Caco-2 (cell line): ENCODE results near the gene PALM3. TPM values are rescaled to one million over a fixed set of nuclear protein-coding genes. Genes with fewer than 3 reads are reported as not detected.
"Not testable (repeated sequence)": the region's sequence is repeated elsewhere in the genome, so short reads cannot be mapped to it uniquely, and the experiment has no call there.

ENCODE experiments used
- BruUV-seq: library from RNA; stranded (reverse); fragments of 400-500 nt; replicated peaks from 2 replicates; lab custom pipeline; 2021; lab: Mats Ljungman, UMichigan
- CTCF ChIA-PET: fragments of 300-600 bp; sonication (Branson Sonifier 250); formaldehyde crosslinking; loops from one replicate; lab custom pipeline; 2022; ENCODE audit warnings: antibody characterized with exemption; lab: Charles Lee
- POLR2A ChIA-PET: fragments of 300-600 bp; sonication (Branson Sonifier 250); formaldehyde crosslinking; loops from one replicate; lab custom pipeline; 2022; ENCODE audit warnings: antibody characterized with exemption; lab: Charles Lee
- DNase-seq, 2 experiments: peaks; one replicate each; pipeline versions ENCODE4 v3.0.0 to v3.0.0-alpha.2; 2020 to 2022
- H3K27me3 ChIP-seq: replicated peaks from 2 replicates; pipeline ENCODE4 v1.6.0; 2011; ENCODE audit warnings: low read length; ENCODE audit not compliant: control insufficient read depth, insufficient read depth
- H3K36me3 ChIP-seq: 2 replicates; pipeline ENCODE4 v1.5.1; 2011; ENCODE audit warnings: low read length; ENCODE audit not compliant: control insufficient read depth, insufficient read depth
- H3K4me1 ChIP-seq: fragments of 250-450 bp; sonication (Bioruptor Pico); 2 replicates; pipeline ENCODE4 v1.5.1; 2020; ENCODE audit warnings: mild to moderate bottlenecking
- H3K4me3 ChIP-seq: 2 replicates; pipeline ENCODE4 v1.5.1; 2011; ENCODE audit warnings: low read depth, mild to moderate bottlenecking, control low read depth, low read length
- H3K9me3 ChIP-seq: fragments of 250-450 bp; sonication (Bioruptor Pico); 2 replicates; pipeline ENCODE4 v1.5.1; 2020; ENCODE audit warnings: mild to moderate bottlenecking, moderate library complexity
- H3K27ac Mint-ChIP-seq: one replicate; pipeline ENCODE4 v1.8.0; 2022; ENCODE audit warnings: mixed read lengths; ENCODE audit not compliant: unreplicated experiment
- H3K27me3 Mint-ChIP-seq: one replicate; pipeline ENCODE4 v1.8.0; 2022; ENCODE audit warnings: mixed read lengths; ENCODE audit not compliant: insufficient read depth, unreplicated experiment
- H3K36me3 Mint-ChIP-seq: one replicate; pipeline ENCODE4 v1.8.0; 2022; ENCODE audit warnings: mild to moderate bottlenecking, mixed read lengths; ENCODE audit not compliant: insufficient read depth, unreplicated experiment
- H3K4me1 Mint-ChIP-seq: one replicate; pipeline ENCODE4 v1.8.0; 2022; ENCODE audit warnings: low read depth, mixed read lengths; ENCODE audit not compliant: unreplicated experiment
- H3K4me3 Mint-ChIP-seq: one replicate; pipeline ENCODE4 v1.8.0; 2022; ENCODE audit warnings: mild to moderate bottlenecking, moderate library complexity, mixed read lengths; ENCODE audit not compliant: unreplicated experiment
- H3K9me3 Mint-ChIP-seq: one replicate; pipeline ENCODE4 v1.8.0; 2022; ENCODE audit warnings: mixed read lengths; ENCODE audit not compliant: unreplicated experiment
- intact Hi-C: fragments of 100-400 bp; cut with micrococcal nuclease; formaldehyde crosslinking; loops from one replicate; pipeline ENCODE4 v1.10.0; 2022; ENCODE audit not compliant: unreplicated experiment
- total RNA-seq: library from RNA; stranded (reverse); gene quantifications from 2 replicates; pipeline ENCODE4 v1.2.3, GENCODE V29; 2022
- TF ChIP-seq, protein P1 (sequence below), 2 experiments: fragments of 200-600 bp in 1 of 2; IDR thresholded peaks; 1 replicate in 1 of 2; 2 replicates in 1 of 2; pipeline versions ENCODE4 v1.5.1 to v1.8.0; 2011 to 2022; ENCODE audit warnings: antibody characterized with exemption in 1 of 2, control low read depth in 1 of 2, inconsistent platforms in 1 of 2, low read depth in 1 of 2, low read length in 1 of 2, mild to moderate bottlenecking in 1 of 2, moderate library complexity in 1 of 2; ENCODE audit not compliant: insufficient read depth in 1 of 2, severe bottlenecking in 1 of 2, unreplicated experiment in 1 of 2

PALM3 gene
- total RNA-seq, 1 experiment from 2014 or later: 25.9 TPM

DNA sequence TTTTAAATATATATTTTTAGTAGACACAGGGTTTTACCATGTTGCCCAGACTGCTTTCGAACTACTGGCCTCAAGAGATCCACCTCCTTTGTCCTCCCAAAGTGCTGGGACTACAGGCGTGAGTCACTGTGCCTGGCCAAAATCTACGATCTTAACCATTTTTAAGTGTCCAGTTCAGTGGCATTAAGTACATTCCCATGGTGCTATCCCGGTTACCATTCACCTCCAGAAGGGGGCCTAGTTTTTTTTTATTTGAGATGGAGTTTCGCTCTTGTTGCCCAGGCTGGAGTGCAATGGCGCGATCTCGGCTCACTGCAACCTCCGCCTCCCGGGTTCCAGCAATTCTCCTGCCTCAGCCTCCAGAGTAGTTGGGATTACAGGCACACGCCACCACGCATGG lies 26.7 kb downstream of the PALM3 start:
- H3K36me3 ChIP-seq, intact Hi-C loops, H3K27ac Mint-ChIP-seq, H3K4me1 Mint-ChIP-seq, H3K4me3 Mint-ChIP-seq, BruUV-seq, H3K4me3 ChIP-seq, H3K27me3 ChIP-seq, H3K27me3 Mint-ChIP-seq, H3K9me3 ChIP-seq, H3K4me1 ChIP-seq, H3K9me3 Mint-ChIP-seq, POLR2A ChIA-PET, DNase-seq: not testable (repeated sequence)
- TF ChIP-seq, protein P1, sequence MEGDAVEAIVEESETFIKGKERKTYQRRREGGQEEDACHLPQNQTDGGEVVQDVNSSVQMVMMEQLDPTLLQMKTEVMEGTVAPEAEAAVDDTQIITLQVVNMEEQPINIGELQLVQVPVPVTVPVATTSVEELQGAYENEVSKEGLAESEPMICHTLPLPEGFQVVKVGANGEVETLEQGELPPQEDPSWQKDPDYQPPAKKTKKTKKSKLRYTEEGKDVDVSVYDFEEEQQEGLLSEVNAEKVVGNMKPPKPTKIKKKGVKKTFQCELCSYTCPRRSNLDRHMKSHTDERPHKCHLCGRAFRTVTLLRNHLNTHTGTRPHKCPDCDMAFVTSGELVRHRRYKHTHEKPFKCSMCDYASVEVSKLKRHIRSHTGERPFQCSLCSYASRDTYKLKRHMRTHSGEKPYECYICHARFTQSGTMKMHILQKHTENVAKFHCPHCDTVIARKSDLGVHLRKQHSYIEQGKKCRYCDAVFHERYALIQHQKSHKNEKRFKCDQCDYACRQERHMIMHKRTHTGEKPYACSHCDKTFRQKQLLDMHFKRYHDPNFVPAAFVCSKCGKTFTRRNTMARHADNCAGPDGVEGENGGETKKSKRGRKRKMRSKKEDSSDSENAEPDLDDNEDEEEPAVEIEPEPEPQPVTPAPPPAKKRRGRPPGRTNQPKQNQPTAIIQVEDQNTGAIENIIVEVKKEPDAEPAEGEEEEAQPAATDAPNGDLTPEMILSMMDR (IDR thresholded peaks at IDR 0.05; ENCODE audit: insufficient read depth in 1 of 2, low read depth in 1 of 2, low read length in 1 of 2, severe bottlenecking in 1 of 2, unreplicated experiment in 1 of 2): peak in 1 of 2 experiments; percentile 13
- CTCF ChIA-PET: interaction anchor here (0.7 to 1.2 kb wide), 2 partner anchors 30 to 101 kb away, joined by 3 read pairs; partner anchors contain the start of gene ASF1B
- H3K36me3 Mint-ChIP-seq: peaks cover 10% of the 10 kb centered on the region

DNA sequence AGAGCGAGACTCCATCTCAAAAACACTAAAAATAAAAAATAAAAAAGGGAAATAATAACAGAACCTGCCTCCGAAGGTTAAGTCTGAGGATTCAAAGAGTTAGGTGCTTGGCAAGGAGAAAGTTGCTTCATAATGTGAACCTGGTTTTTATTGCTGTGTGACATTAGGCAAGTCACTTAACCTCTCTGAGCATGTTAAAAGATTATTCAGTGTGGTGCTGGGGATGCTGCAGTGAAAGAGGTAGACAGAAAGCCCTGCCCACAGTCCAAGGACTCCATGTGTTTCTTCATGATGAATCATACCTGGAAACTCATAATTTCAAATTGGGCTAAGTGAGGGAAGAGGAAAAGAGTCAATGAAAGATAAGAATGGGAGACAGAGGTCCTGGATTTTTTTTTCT lies 27.9 kb downstream of the PALM3 start:
- TF ChIP-seq, protein P1 (IDR thresholded peaks at IDR 0.05; ENCODE audit: insufficient read depth in 1 of 2, low read depth in 1 of 2, low read length in 1 of 2, severe bottlenecking in 1 of 2, unreplicated experiment in 1 of 2): no peak
- Mint-ChIP-seq H3K27me3 (no peaks in the 10 kb centered on the region), H3K36me3 (peaks cover 10% of the 10 kb centered on the region), H3K4me1 (peaks cover 6% of the 10 kb centered on the region), H3K4me3 (no peak overlapping the region), H3K27ac (no peak overlapping the region), H3K9me3 (no peaks in the 10 kb centered on the region)
- no peaks in the 10 kb centered on the region for H3K36me3 ChIP-seq
- CTCF ChIA-PET: no interaction called here
- intact Hi-C loops: loop anchor here (2.0 kb wide), 1 partner anchor 153 kb away; no protein-coding TSS in a partner anchor
- H3K4me1 ChIP-seq: no peaks in the 10 kb centered on the region
- no peaks in the 10 kb centered on the region for H3K27me3 ChIP-seq
- BruUV-seq: no TSS peak
- no peak overlapping the region for H3K4me3 ChIP-seq
- no peaks in the 10 kb centered on the region for H3K9me3 ChIP-seq
- POLR2A ChIA-PET: no interaction called here
- DNase-seq: no peak

DNA sequence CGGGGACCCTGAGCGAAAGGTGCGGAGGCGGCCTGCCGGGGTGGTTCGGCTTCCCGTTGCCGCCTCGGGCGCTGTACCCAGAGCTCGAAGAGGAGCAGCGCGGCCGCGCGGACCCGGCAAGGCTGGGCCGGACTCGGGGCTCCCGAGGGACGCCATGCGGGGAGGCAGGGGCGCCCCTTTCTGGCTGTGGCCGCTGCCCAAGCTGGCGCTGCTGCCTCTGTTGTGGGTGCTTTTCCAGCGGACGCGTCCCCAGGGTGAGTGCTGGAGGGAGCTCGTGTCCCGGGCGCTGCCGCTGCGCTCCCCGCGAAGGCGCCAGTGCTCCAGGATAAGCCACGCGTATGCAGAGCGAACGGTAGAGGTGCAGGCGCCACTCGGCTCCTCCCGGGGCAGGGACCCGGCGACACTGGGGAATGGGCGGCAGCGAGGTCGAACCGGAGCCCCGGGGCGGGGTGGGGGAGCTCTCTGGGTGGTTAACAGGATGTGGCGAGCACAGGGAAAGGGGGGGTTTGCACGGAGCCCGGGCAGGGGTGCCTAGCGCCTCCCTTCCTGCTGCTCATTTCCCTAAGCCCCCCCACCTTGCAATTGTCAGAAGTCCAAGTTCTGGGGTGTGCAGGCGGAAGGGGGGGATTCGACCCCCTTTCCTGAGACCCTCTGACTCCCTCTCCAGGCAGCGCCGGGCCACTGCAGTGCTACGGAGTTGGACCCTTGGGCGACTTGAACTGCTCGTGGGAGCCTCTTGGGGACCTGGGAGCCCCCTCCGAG lies 30.0 kb downstream of the PALM3 start, which contains the start of gene IL27RA:
TSS of gene IL27RA (plus strand) at position 44 of the 762 bp plus-strand sequence. CDS start at position 155, 111 bp downstream.
- no peaks in the 10 kb centered on the region for H3K9me3 ChIP-seq
- peak; percentile 63 to 67 for DNase-seq
- Mint-ChIP-seq H3K36me3 (peaks cover 10% of the 10 kb centered on the region), H3K27ac (peak within 1 kb of the TSS; percentile 55), H3K4me3 (peak within 1 kb of the TSS; percentile 89), H3K9me3 (no peaks in the 10 kb centered on the region), H3K4me1 (peaks cover 6% of the 10 kb centered on the region), H3K27me3 (no peaks in the 10 kb centered on the region)
- H3K4me3 ChIP-seq: peak within 1 kb of the TSS; percentile 61
- TF ChIP-seq, protein P1 (IDR thresholded peaks at IDR 0.05; ENCODE audit: insufficient read depth in 1 of 2, low read depth in 1 of 2, low read length in 1 of 2, severe bottlenecking in 1 of 2, unreplicated experiment in 1 of 2): peak; percentile 69 to 77
- BruUV-seq: no TSS peak
- ChIA-PET CTCF (interaction anchor here (0.6 to 1.5 kb wide), 14 partner anchors 10 to 235 kb away, joined by 3 to 7 read pairs (median 4); partner anchors contain the start of genes ASF1B, MISP3 and RFX1), POLR2A (interaction anchor here (0.6 to 1.1 kb wide), 3 partner anchors 26 to 42 kb away, joined by 3 to 6 read pairs (median 3); partner anchors contain the start of gene RFX1)
- intact Hi-C loops: loop anchor here (1.0 to 2.0 kb wide), 2 partner anchors 43 to 151 kb away; no protein-coding TSS in a partner anchor
- no peaks in the 10 kb centered on the region for H3K27me3 ChIP-seq
- no peaks in the 10 kb centered on the region for H3K4me1 ChIP-seq
- no peaks in the 10 kb centered on the region for H3K36me3 ChIP-seq
